ENCODE measurements around the gene ARHGAP15. TPM values are rescaled to one million over a fixed set of nuclear protein-coding genes. Genes with fewer than 3 reads are reported as not detected.
"Not testable (repeated sequence)": the region's sequence is repeated elsewhere in the genome, so short reads cannot be mapped to it uniquely, and the experiment has no call there.

The ARHGAP15 gene
- total RNA-seq: 56.0 and 56.2 TPM in 2 replicates

GRCh38 chr2:143128681-143129580 lies at the start of gene ARHGAP15:
ARHGAP15 (plus strand) TSS chr2:143129419.
- Mint-ChIP-seq H3K4me3 (peak within 1 kb of the TSS; percentile 80), H3K36me3 (ENCODE audit: low read depth) (peaks cover 15% of the 10 kb centered on the region), H3K27ac (peak within 1 kb of the TSS; percentile 99), H3K9me3 (no peaks in the 10 kb centered on the region), H3K27me3 (no peaks in the 10 kb centered on the region), H3K4me1 (peaks cover 37% of the 10 kb centered on the region)
- intact Hi-C loops (cut with micrococcal nuclease): loop anchor here (1.0 kb wide), 4 partner anchors 8 to 129 kb away; no protein-coding TSS in a partner anchor
- peak; percentile 90 for DNase-seq

GRCh38 chr2:143081616-143082015 lies 47.6 kb upstream of the ARHGAP15 start:
- Mint-ChIP-seq H3K36me3 (ENCODE audit: low read depth) (no peaks in the 10 kb centered on the region), H3K9me3 (no peaks in the 10 kb centered on the region), H3K4me3 (no peak overlapping the region), H3K27me3 (peaks cover 5% of the 10 kb centered on the region), H3K4me1 (peaks cover 27% of the 10 kb centered on the region), H3K27ac (no peak overlapping the region)
- intact Hi-C loops (cut with micrococcal nuclease): no loop called here
- DNase-seq: no peak

GRCh38 chr2:143083636-143084035 lies 45.6 kb upstream of the ARHGAP15 start:
- no peaks in the 10 kb centered on the region for H3K36me3 Mint-ChIP-seq (ENCODE audit: low read depth)
- H3K9me3 Mint-ChIP-seq: no peaks in the 10 kb centered on the region
- peaks cover 27% of the 10 kb centered on the region for H3K4me1 Mint-ChIP-seq
- intact Hi-C loops (cut with micrococcal nuclease): loop anchor here (2.0 kb wide), 1 partner anchor 29 kb away; no protein-coding TSS in a partner anchor
- H3K4me3 Mint-ChIP-seq: peak overlapping the region; percentile 28
- DNase-seq: no peak
- H3K27ac Mint-ChIP-seq: peak overlapping the region; percentile 48
- peaks cover 5% of the 10 kb centered on the region for H3K27me3 Mint-ChIP-seq

- H3K4me3 Mint-ChIP-seq: no peak overlapping the region
- DNase-seq: no peak
- H3K27ac Mint-ChIP-seq: peak overlapping the region; percentile 78
- intact Hi-C loops (cut with micrococcal nuclease): loop anchor here (2.0 kb wide), 1 partner anchor 28 kb away; no protein-coding TSS in a partner anchor
- H3K9me3 Mint-ChIP-seq: no peaks in the 10 kb centered on the region
- H3K4me1 Mint-ChIP-seq: peaks cover 27% of the 10 kb centered on the region
- peaks cover 5% of the 10 kb centered on the region for H3K27me3 Mint-ChIP-seq
- H3K36me3 Mint-ChIP-seq (ENCODE audit: low read depth): no peaks in the 10 kb centered on the region
These were observed 44.8 kb upstream of the ARHGAP15 start for GRCh38 chr2:143084462-143084861.

GRCh38 chr2:143085125-143085784 lies 44.0 kb upstream of the ARHGAP15 start:
- peaks cover 27% of the 10 kb centered on the region for H3K4me1 Mint-ChIP-seq
- H3K27me3 Mint-ChIP-seq: no peaks in the 10 kb centered on the region
- H3K36me3 Mint-ChIP-seq (ENCODE audit: low read depth): no peaks in the 10 kb centered on the region
- peak overlapping the region; percentile 78 for H3K27ac Mint-ChIP-seq
- intact Hi-C loops (cut with micrococcal nuclease): loop anchor here (2.0 kb wide), 1 partner anchor 28 kb away; no protein-coding TSS in a partner anchor
- DNase-seq: no peak
- no peak overlapping the region for H3K4me3 Mint-ChIP-seq
- H3K9me3 Mint-ChIP-seq: no peaks in the 10 kb centered on the region

- DNase-seq: no peak
- H3K36me3 Mint-ChIP-seq (ENCODE audit: low read depth): no peaks in the 10 kb centered on the region
- H3K4me1 Mint-ChIP-seq: peaks cover 27% of the 10 kb centered on the region
- no peak overlapping the region for H3K27ac Mint-ChIP-seq
- no peaks in the 10 kb centered on the region for H3K27me3 Mint-ChIP-seq
- H3K9me3 Mint-ChIP-seq: no peaks in the 10 kb centered on the region
- intact Hi-C loops (cut with micrococcal nuclease): no loop called here
- no peak overlapping the region for H3K4me3 Mint-ChIP-seq
These were observed 42.2 kb upstream of the ARHGAP15 start for GRCh38 chr2:143087033-143087432.

- H3K4me3 Mint-ChIP-seq: no peak overlapping the region
- no peak for DNase-seq
- intact Hi-C loops (cut with micrococcal nuclease): no loop called here
- H3K27ac Mint-ChIP-seq: no peak overlapping the region
- peaks cover 25% of the 10 kb centered on the region for H3K4me1 Mint-ChIP-seq
- H3K36me3 Mint-ChIP-seq (ENCODE audit: low read depth): no peaks in the 10 kb centered on the region
- no peaks in the 10 kb centered on the region for H3K27me3 Mint-ChIP-seq
- no peaks in the 10 kb centered on the region for H3K9me3 Mint-ChIP-seq
These were observed 40.8 kb upstream of the ARHGAP15 start for GRCh38 chr2:143088388-143088787.

GRCh38 chr2:143089520-143089919 lies 39.7 kb upstream of the ARHGAP15 start:
- DNase-seq; H3K36me3 Mint-ChIP-seq (ENCODE audit: low read depth); H3K27ac Mint-ChIP-seq; intact Hi-C loops (cut with micrococcal nuclease); H3K9me3 Mint-ChIP-seq; H3K4me3 Mint-ChIP-seq; H3K27me3 Mint-ChIP-seq: not testable (repeated sequence)
- H3K4me1 Mint-ChIP-seq: peaks cover 15% of the 10 kb centered on the region

GRCh38 chr2:143110758-143111428 lies 18.3 kb upstream of the ARHGAP15 start:
- peak overlapping the region; percentile 55 for H3K4me3 Mint-ChIP-seq
- H3K36me3 Mint-ChIP-seq (ENCODE audit: low read depth): no peaks in the 10 kb centered on the region
- peaks cover 38% of the 10 kb centered on the region for H3K4me1 Mint-ChIP-seq
- H3K27me3 Mint-ChIP-seq: peaks cover 4% of the 10 kb centered on the region
- no peaks in the 10 kb centered on the region for H3K9me3 Mint-ChIP-seq
- peak overlapping the region; percentile 83 for H3K27ac Mint-ChIP-seq
- intact Hi-C loops (cut with micrococcal nuclease): loop anchor here (1.0 to 2.0 kb wide), 6 partner anchors 18 to 148 kb away; partner anchors contain the start of gene ARHGAP15
- peak; percentile 89 for DNase-seq

- H3K36me3 Mint-ChIP-seq (ENCODE audit: low read depth): peaks cover 4% of the 10 kb centered on the region
- peak; percentile 49 for DNase-seq
- H3K4me3 Mint-ChIP-seq: no peak overlapping the region
- peaks cover 11% of the 10 kb centered on the region for H3K9me3 Mint-ChIP-seq
- peaks cover 34% of the 10 kb centered on the region for H3K4me1 Mint-ChIP-seq
- H3K27ac Mint-ChIP-seq: peak overlapping the region; percentile 22
- intact Hi-C loops (cut with micrococcal nuclease): no loop called here
- H3K27me3 Mint-ChIP-seq: no peaks in the 10 kb centered on the region
These were observed 12.0 kb upstream of the ARHGAP15 start for GRCh38 chr2:143117225-143117624.

- peak; percentile 28 for DNase-seq
- H3K4me3 Mint-ChIP-seq: no peak overlapping the region
- H3K27ac Mint-ChIP-seq: peak overlapping the region; percentile 14
- intact Hi-C loops (cut with micrococcal nuclease): no loop called here
- H3K36me3 Mint-ChIP-seq (ENCODE audit: low read depth): peaks cover 4% of the 10 kb centered on the region
- peaks cover 11% of the 10 kb centered on the region for H3K9me3 Mint-ChIP-seq
- no peaks in the 10 kb centered on the region for H3K27me3 Mint-ChIP-seq
- H3K4me1 Mint-ChIP-seq: peaks cover 21% of the 10 kb centered on the region
These were observed 8.1 kb upstream of the ARHGAP15 start for GRCh38 chr2:143121079-143121478.

GRCh38 chr2:143121957-143122356 lies 7.3 kb upstream of the ARHGAP15 start:
- Mint-ChIP-seq H3K4me3 (no peak overlapping the region), H3K9me3 (peaks cover 7% of the 10 kb centered on the region), H3K4me1 (peaks cover 23% of the 10 kb centered on the region), H3K36me3 (ENCODE audit: low read depth) (peaks cover 4% of the 10 kb centered on the region), H3K27ac (no peak overlapping the region), H3K27me3 (no peaks in the 10 kb centered on the region)
- DNase-seq: no peak
- intact Hi-C loops (cut with micrococcal nuclease): loop anchor here (1.0 kb wide), 1 partner anchor 8 kb away; no protein-coding TSS in a partner anchor

- peaks cover 26% of the 10 kb centered on the region for H3K4me1 Mint-ChIP-seq
- no peaks in the 10 kb centered on the region for H3K9me3 Mint-ChIP-seq
- peaks cover 4% of the 10 kb centered on the region for H3K36me3 Mint-ChIP-seq (ENCODE audit: low read depth)
- intact Hi-C loops (cut with micrococcal nuclease): no loop called here
- peak; percentile 55 for DNase-seq
- no peak overlapping the region for H3K4me3 Mint-ChIP-seq
- H3K27ac Mint-ChIP-seq: no peak overlapping the region
- H3K27me3 Mint-ChIP-seq: no peaks in the 10 kb centered on the region
These were observed 5.3 kb upstream of the ARHGAP15 start for GRCh38 chr2:143123911-143124310.

Data from activated CD4-positive, alpha-beta T cell treated with anti-CD3 and anti-CD28 coated beads, Interleukin-2, amount 10 ng/mL, durations not matched to agents 24 days and 14 days (primary cell).